Right lobe of liver (tissue), 6 donors: ENCODE data around the gene NTN1. TPM values are rescaled to one million over a fixed set of nuclear protein-coding genes. Genes with fewer than 3 reads are reported as not detected.

Experiments
- ATAC-seq, 4 donors: fragments of 200-7000 bp; cut with Tn5 transposase; one replicate each; pipeline ENCODE4 v1.9.1; 2020; ENCODE audit warnings: mild to moderate bottlenecking in 4 of 4, moderate library complexity in 4 of 4
- DNase-seq, 3 donors: peaks; one replicate each; pipeline ENCODE4 v3.0.0-alpha.2; 2020
- H3K27ac ChIP-seq, 3 donors: fragments of 200-600 bp; one replicate each; pipeline ENCODE4 v1.8.0; 2022
- H3K27me3 ChIP-seq, 2 donors: fragments of 200-600 bp; one replicate each; pipeline ENCODE4 v1.8.0; 2022
- H3K36me3 ChIP-seq, 4 donors: fragments of 200-600 bp; sonication (generic) in 1 of 4; one replicate each; pipeline versions ENCODE4 v1.5.1 to v1.8.0; 2017 to 2022; ENCODE audit warnings: control low read depth in 1 of 4
- H3K4me1 ChIP-seq, 4 donors: fragments of 200-600 bp; sonication (generic) in 1 of 4; one replicate each; pipeline versions ENCODE4 v1.5.1 to v1.8.0; 2017 to 2022; ENCODE audit warnings: control low read depth in 1 of 4
- H3K4me3 ChIP-seq, 3 donors: fragments of 200-600 bp; one replicate each; pipeline ENCODE4 v1.8.0; 2022
- H3K9me3 ChIP-seq, 4 donors: fragments of 200-600 bp; sonication (generic) in 1 of 4; one replicate each; pipeline versions ENCODE4 v1.5.1 to v1.8.0; 2017 to 2022; ENCODE audit warnings: control low read depth in 1 of 4
- POLR2A ChIP-seq: fragments of 450-650 bp; IDR thresholded peaks from one replicate; pipeline ENCODE4 v1.6.1; 2017; ENCODE audit warnings: antibody characterized with exemption, mild to moderate bottlenecking
- WGBS: methylation state at CpG from one replicate; pipeline ENCODE4 v1.1.6; 2018; ENCODE audit warnings: low coverage, low lambda C conversion rate; ENCODE audit not compliant: insufficient coverage; ENCODE audit errors: missing lambda C conversion rate; 5-methylcytosine and 5-hydroxymethylcytosine counted together
- intact Hi-C, 2 donors: fragments of 100-400 bp; cut with DNase I; formaldehyde crosslinking; loops; one replicate each; pipeline versions ENCODE4 v1.11.2 to v1.14.1; 2022
- total RNA-seq, 6 experiments: library from RNA; depleted of rRNA in 2 of 6; stranded (reverse); fragments of >200 nt in 2 of 6; fragmentation: NEBNext Ultra II Directional in 3 of 6; extraction: Animal tissue kit (Norgen Biotek cat#: 25700) in 3 of 6; gene quantifications; one replicate each; pipeline versions ENCODE4 v1.1.0 to v1.2.4, GENCODE V29; 2016 to 2023
- TF ChIP-seq, protein P1 (sequence below), 4 donors: fragments of 200-600 bp in 3 of 4; fragments of 450-650 bp in 1 of 4; IDR thresholded peaks; one replicate each; pipeline versions ENCODE4 v1.5.1 to v1.8.0; 2016 to 2022; ENCODE audit warnings: antibody characterized with exemption in 4 of 4, mild to moderate bottlenecking in 2 of 4
- donor health status: DM: no; HTN: yes; CAD: no.
- donor health status: DM: no; HTN: no; CAD: no.
- donor health status: DM: no; HTN: no; CAD: no.
- donor health status: DM: no; HTN: yes; CAD: no.
- donor health status: DM: no; HTN: yes; CAD: no.

NTN1 gene
- total RNA-seq, 6 experiments from 2014 or later = 3.5 to 12.5 (median 8.5) TPM

GRCh38 chr17:9018726-9019125, 2.6 kb upstream of the NTN1 start:
- 68% methylated on average over 4 of the region's 4 CpGs for WGBS
- no peak overlapping the region for H3K27ac ChIP-seq
- no peaks in the 10 kb centered on the region for H3K36me3 ChIP-seq
- no peak for ATAC-seq
- no peaks in the 10 kb centered on the region for H3K9me3 ChIP-seq
- intact Hi-C loops = no loop called here
- no peak for DNase-seq
- no peak for TF ChIP-seq POLR2A
- TF ChIP-seq, protein P1, sequence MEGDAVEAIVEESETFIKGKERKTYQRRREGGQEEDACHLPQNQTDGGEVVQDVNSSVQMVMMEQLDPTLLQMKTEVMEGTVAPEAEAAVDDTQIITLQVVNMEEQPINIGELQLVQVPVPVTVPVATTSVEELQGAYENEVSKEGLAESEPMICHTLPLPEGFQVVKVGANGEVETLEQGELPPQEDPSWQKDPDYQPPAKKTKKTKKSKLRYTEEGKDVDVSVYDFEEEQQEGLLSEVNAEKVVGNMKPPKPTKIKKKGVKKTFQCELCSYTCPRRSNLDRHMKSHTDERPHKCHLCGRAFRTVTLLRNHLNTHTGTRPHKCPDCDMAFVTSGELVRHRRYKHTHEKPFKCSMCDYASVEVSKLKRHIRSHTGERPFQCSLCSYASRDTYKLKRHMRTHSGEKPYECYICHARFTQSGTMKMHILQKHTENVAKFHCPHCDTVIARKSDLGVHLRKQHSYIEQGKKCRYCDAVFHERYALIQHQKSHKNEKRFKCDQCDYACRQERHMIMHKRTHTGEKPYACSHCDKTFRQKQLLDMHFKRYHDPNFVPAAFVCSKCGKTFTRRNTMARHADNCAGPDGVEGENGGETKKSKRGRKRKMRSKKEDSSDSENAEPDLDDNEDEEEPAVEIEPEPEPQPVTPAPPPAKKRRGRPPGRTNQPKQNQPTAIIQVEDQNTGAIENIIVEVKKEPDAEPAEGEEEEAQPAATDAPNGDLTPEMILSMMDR (IDR thresholded peaks at IDR 0.05) = no peak
- no peak overlapping the region for H3K4me3 ChIP-seq
- H3K27me3 ChIP-seq = no peaks in the 10 kb centered on the region
- peaks cover 0 to 15% (median 0%) of the 10 kb centered on the region in 4 donors for H3K4me1 ChIP-seq

- no peak for TF ChIP-seq POLR2A
- H3K27me3 ChIP-seq = no peaks in the 10 kb centered on the region
- DNase-seq (no peak), ATAC-seq (no peak)
- H3K36me3 ChIP-seq = no peaks in the 10 kb centered on the region
- intact Hi-C loops = no loop called here
- H3K4me1 ChIP-seq = peaks cover 0 to 15% (median 0%) of the 10 kb centered on the region in 4 donors
- WGBS = 37% methylated on average over 4 of the region's 20 CpGs
- H3K9me3 ChIP-seq = no peaks in the 10 kb centered on the region
- H3K4me3 ChIP-seq = peak overlapping the region; percentile 66 to 73 (median 67)
- no peak overlapping the region for H3K27ac ChIP-seq
These were observed 1.1 kb upstream of the NTN1 start for GRCh38 chr17:9020096-9020823.

- H3K4me3 ChIP-seq = peak overlapping the region; percentile 66 to 73 (median 67)
- no peaks in the 10 kb centered on the region for H3K9me3 ChIP-seq
- H3K27ac ChIP-seq = peak overlapping the region in 1 of 3 donors; percentile 65
- no peaks in the 10 kb centered on the region for H3K27me3 ChIP-seq
- H3K4me1 ChIP-seq = peaks cover 0 to 15% (median 0%) of the 10 kb centered on the region in 4 donors
- peak in 2 of 3 donors; percentile 48 to 49 for DNase-seq
- WGBS = no CpG with 5 or more reads among the region's 25 CpGs
- intact Hi-C loops = no loop called here
- ATAC-seq = peak in 1 of 4 donors; percentile 2
- H3K36me3 ChIP-seq = no peaks in the 10 kb centered on the region
- TF ChIP-seq, protein P1 (IDR thresholded peaks at IDR 0.05) = no peak
- TF ChIP-seq POLR2A = no peak
These were observed 519 bp upstream of the NTN1 start for GRCh38 chr17:9020824-9021157.

GRCh38 chr17:9021992-9022572, 772 bp downstream of the NTN1 start:
- peak overlapping the region; percentile 66 to 73 (median 67) for H3K4me3 ChIP-seq
- no peak for TF ChIP-seq POLR2A
- TF ChIP-seq, protein P1 (IDR thresholded peaks at IDR 0.05) = no peak
- H3K27me3 ChIP-seq = no peaks in the 10 kb centered on the region
- peak overlapping the region in 2 of 3 donors; percentile 21 to 65 for H3K27ac ChIP-seq
- intact Hi-C loops = no loop called here
- DNase-seq = peak; percentile 54 to 70 (median 67)
- WGBS = no CpG with 5 or more reads among the region's 79 CpGs
- H3K9me3 ChIP-seq = no peaks in the 10 kb centered on the region
- peaks cover 0 to 15% (median 0%) of the 10 kb centered on the region in 4 donors for H3K4me1 ChIP-seq
- ATAC-seq = peak; percentile 56 to 67 (median 64)
- H3K36me3 ChIP-seq = no peaks in the 10 kb centered on the region
